Esophagus squamous epithelium (tissue), 5 donors: Measurements from ENCODE around the gene NDUFA9. TPM values are rescaled to one million over a fixed set of nuclear protein-coding genes. Genes with fewer than 3 reads are reported as not detected.

ENCODE experiments used
- DNase-seq: peaks from one replicate; lab custom pipeline; 2025; lab: John Stamatoyannopoulos, UW
- H3K27ac ChIP-seq, 4 donors: fragments of 200-600 bp; sonication (generic); one replicate each; pipeline ENCODE4 v1.5.1; 2016 to 2019; ENCODE audit warnings: mild to moderate bottlenecking in 1 of 4
- H3K27me3 ChIP-seq, 4 donors: fragments of 200-600 bp; sonication (generic); 1 replicate in 3 of 4; 2 replicates in 1 of 4; pipeline versions ENCODE4 v1.5.1 to v1.6.0; 2017 to 2021; ENCODE audit warnings: antibody characterized with exemption in 1 of 4
- H3K36me3 ChIP-seq, 3 donors: fragments of 200-600 bp; sonication (generic); one replicate each; pipeline ENCODE4 v1.5.1; 2016 to 2019
- H3K4me1 ChIP-seq, 3 donors: fragments of 200-600 bp; sonication (generic); one replicate each; pipeline ENCODE4 v1.5.1; 2017 to 2019
- H3K4me3 ChIP-seq, 4 donors: fragments of 200-600 bp; sonication (generic); 1 replicate in 3 of 4; 2 replicates in 1 of 4; pipeline ENCODE4 v1.5.1; 2016 to 2019; ENCODE audit warnings: mild to moderate bottlenecking in 2 of 4, moderate library complexity in 1 of 4
- H3K9me3 ChIP-seq, 3 donors: fragments of 200-600 bp; sonication (generic); one replicate each; pipeline ENCODE4 v1.5.1; 2016 to 2019
- CTCF ChIP-seq, 6 experiments: fragments of 450-650 bp in 4 of 6; fragments of 200-600 bp in 2 of 6; sonication (generic) in 2 of 6; IDR thresholded peaks; one replicate each; pipeline ENCODE4 v1.5.1; 2016 to 2019; ENCODE audit warnings: antibody characterized with exemption in 6 of 6, mild to moderate bottlenecking in 4 of 6, moderate library complexity in 4 of 6
- POLR2A ChIP-seq, 4 donors: fragments of 450-650 bp; IDR thresholded peaks; one replicate each; pipeline ENCODE4 v1.6.1; 2017; ENCODE audit warnings: antibody characterized with exemption in 4 of 4, mild to moderate bottlenecking in 4 of 4, moderate library complexity in 3 of 4
- WGBS, 2 donors: methylation state at CpG; one replicate each; pipeline ENCODE4 v1.1.5; 2018; 5-methylcytosine and 5-hydroxymethylcytosine counted together
- intact Hi-C: fragments of 100-400 bp; cut with DNase I; formaldehyde crosslinking; loops from one replicate; pipeline ENCODE4 v1.15.0; 2022
- total RNA-seq, 4 donors: library from RNA; depleted of rRNA; stranded (reverse); fragments of >200 nt; gene quantifications; one replicate each; pipeline ENCODE4 v1.1.0, GENCODE V29; 2016
- donor health status: DM: yes; HTN: yes; CAD: no.

Gene NDUFA9
- total RNA-seq, 4 donors from 2014 or later, result 30.6 to 69.3 (median 49.0) TPM

- TF ChIP-seq POLR2A (IDR thresholded peaks at IDR 0.05), result no peak
- no peaks in the 10 kb centered on the region for H3K9me3 ChIP-seq
- 81 to 82% methylated on average over 3 to 4 of the region's 5 CpGs for WGBS, 2 donors
- DNase-seq, result no peak
- intact Hi-C loops, result no loop called here
- no peaks in the 10 kb centered on the region for H3K36me3 ChIP-seq
- peaks cover 0 to 34% (median 0%) of the 10 kb centered on the region in 4 donors for H3K27me3 ChIP-seq
- no peaks in the 10 kb centered on the region for H3K4me1 ChIP-seq
- H3K27ac ChIP-seq, result no peak overlapping the region
- H3K4me3 ChIP-seq, result no peak overlapping the region
Observed at GRCh38 chr12:4626543-4626942, 22.4 kb upstream of the NDUFA9 start.

- Histone ChIP-seq H3K4me3 (no peak overlapping the region), H3K27me3 (peaks cover 0 to 34% (median 0%) of the 10 kb centered on the region in 4 donors), H3K27ac (no peak overlapping the region), H3K36me3 (no peaks in the 10 kb centered on the region), H3K4me1 (no peaks in the 10 kb centered on the region), H3K9me3 (no peaks in the 10 kb centered on the region)
- no peak for TF ChIP-seq CTCF (IDR thresholded peaks at IDR 0.05)
- intact Hi-C loops, result no loop called here
- no peak for DNase-seq
- 83 to 87% methylated on average over 9 of the region's 10 CpGs for WGBS, 2 donors
Observed at GRCh38 chr12:4628406-4628805, 20.5 kb upstream of the NDUFA9 start.

GRCh38 chr12:4630262-4630661 is 18.7 kb upstream of the NDUFA9 start:
- no peaks in the 10 kb centered on the region for H3K4me1 ChIP-seq
- H3K9me3 ChIP-seq, result no peaks in the 10 kb centered on the region
- H3K27ac ChIP-seq, result no peak overlapping the region
- intact Hi-C loops, result no loop called here
- H3K4me3 ChIP-seq, result no peak overlapping the region
- WGBS, 2 donors, result 66 to 81% methylated on average over 5 of the region's 5 CpGs
- TF ChIP-seq POLR2A (IDR thresholded peaks at IDR 0.05), result no peak
- DNase-seq, result no peak
- peaks cover 0 to 31% (median 0%) of the 10 kb centered on the region in 4 donors for H3K27me3 ChIP-seq
- no peaks in the 10 kb centered on the region for H3K36me3 ChIP-seq

GRCh38 chr12:4643747-4644146 is 5.2 kb upstream of the NDUFA9 start:
- Histone ChIP-seq H3K4me3 (no peak overlapping the region), H3K9me3 (no peaks in the 10 kb centered on the region), H3K36me3 (no peaks in the 10 kb centered on the region), H3K4me1 (peaks cover 0 to 9% (median 4%) of the 10 kb centered on the region in 3 donors), H3K27ac (no peak overlapping the region), H3K27me3 (no peaks in the 10 kb centered on the region)
- intact Hi-C loops, result no loop called here
- no peak for DNase-seq
- TF ChIP-seq POLR2A (IDR thresholded peaks at IDR 0.05), result no peak
- no peak for TF ChIP-seq CTCF (IDR thresholded peaks at IDR 0.05)
- WGBS, 2 donors, result 73 to 77% methylated on average over 6 of the region's 6 CpGs

GRCh38 chr12:4645023-4645422 is 3.9 kb upstream of the NDUFA9 start:
- WGBS, 2 donors, result 78 to 92% methylated on average over 1 of the region's 1 CpG
- Histone ChIP-seq H3K4me3 (no peak overlapping the region), H3K9me3 (no peaks in the 10 kb centered on the region), H3K27ac (no peak overlapping the region), H3K4me1 (peaks cover 0 to 15% (median 9%) of the 10 kb centered on the region in 3 donors), H3K36me3 (no peaks in the 10 kb centered on the region), H3K27me3 (no peaks in the 10 kb centered on the region)
- DNase-seq, result no peak
- TF ChIP-seq POLR2A (IDR thresholded peaks at IDR 0.05) (no peak), CTCF (IDR thresholded peaks at IDR 0.05) (no peak)
- intact Hi-C loops, result no loop called here

- no peaks in the 10 kb centered on the region for H3K27me3 ChIP-seq
- DNase-seq, result no peak
- peaks cover 0 to 44% (median 12%) of the 10 kb centered on the region in 3 donors for H3K4me1 ChIP-seq
- no peaks in the 10 kb centered on the region for H3K36me3 ChIP-seq
- WGBS, 2 donors, result 25 to 31% methylated on average over 4 of the region's 4 CpGs
- intact Hi-C loops, result no loop called here
- TF ChIP-seq CTCF (IDR thresholded peaks at IDR 0.05) (no peak), POLR2A (IDR thresholded peaks at IDR 0.05) (no peak)
- H3K9me3 ChIP-seq, result no peaks in the 10 kb centered on the region
- peak overlapping the region; percentile 90 to 94 (median 91) for H3K27ac ChIP-seq
- peak overlapping the region; percentile 60 to 92 (median 81) for H3K4me3 ChIP-seq
Observed at GRCh38 chr12:4648104-4648500, 812 bp upstream of the NDUFA9 start.
